GM12891 (cell line): ENCODE data around the gene UBAP1.

Source experiments
- POLR2A ChIP-seq: IDR thresholded peaks from 2 replicates; pipeline ENCODE4 v1.6.1; 2011; ENCODE audit warnings: low read depth, low read length, control low read depth
- POLR2AphosphoS5 ChIP-seq: IDR thresholded peaks from 2 replicates; pipeline ENCODE4 v1.6.1; 2011; ENCODE audit warnings: low read depth, low read length, control low read depth
- POU2F2 ChIP-seq: IDR thresholded peaks from 2 replicates; pipeline ENCODE4 v1.6.1; 2011; ENCODE audit warnings: low read depth, mild to moderate bottlenecking, control low read depth, low read length, moderate library complexity
- SPI1 ChIP-seq: IDR thresholded peaks from 2 replicates; pipeline ENCODE4 v1.6.1; 2011; ENCODE audit warnings: low read depth, low read length, control low read depth
- TAF1 ChIP-seq: IDR thresholded peaks from 2 replicates; pipeline ENCODE4 v1.6.1; 2011; ENCODE audit warnings: low read depth, low read length, control low read depth

DNA sequence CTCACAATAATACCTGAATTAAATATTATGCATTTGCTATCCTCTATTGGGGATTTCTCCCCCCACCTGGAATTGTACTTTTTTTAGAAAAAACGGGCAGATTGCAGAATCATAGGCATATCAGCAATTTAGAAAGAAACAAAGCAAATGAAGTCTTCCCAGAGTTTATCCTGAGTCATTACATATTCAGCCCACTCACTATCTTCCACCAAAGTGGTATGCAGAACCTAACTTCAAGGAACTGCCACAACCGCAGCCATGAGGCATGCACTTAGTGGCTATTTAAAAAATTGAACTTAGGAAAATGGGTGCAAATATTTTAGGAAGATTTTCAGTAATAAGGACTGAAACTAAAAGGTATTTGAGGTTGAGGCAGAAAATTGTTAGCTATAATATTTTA, 48.6 kb downstream of the UBAP1 start:
- TF ChIP-seq POLR2A = no peak
- no peak for TF ChIP-seq POLR2AphosphoS5
- no peak for TF ChIP-seq SPI1
- TF ChIP-seq TAF1 = no peak
- TF ChIP-seq POU2F2 = no peak
